ENCODE measurements around the gene TBR1. TPM values are rescaled to one million over a fixed set of nuclear protein-coding genes. Genes with fewer than 3 reads are reported as not detected.

Gene TBR1
- total RNA-seq, 2 experiments from 2014 or later = not detected

DNA sequence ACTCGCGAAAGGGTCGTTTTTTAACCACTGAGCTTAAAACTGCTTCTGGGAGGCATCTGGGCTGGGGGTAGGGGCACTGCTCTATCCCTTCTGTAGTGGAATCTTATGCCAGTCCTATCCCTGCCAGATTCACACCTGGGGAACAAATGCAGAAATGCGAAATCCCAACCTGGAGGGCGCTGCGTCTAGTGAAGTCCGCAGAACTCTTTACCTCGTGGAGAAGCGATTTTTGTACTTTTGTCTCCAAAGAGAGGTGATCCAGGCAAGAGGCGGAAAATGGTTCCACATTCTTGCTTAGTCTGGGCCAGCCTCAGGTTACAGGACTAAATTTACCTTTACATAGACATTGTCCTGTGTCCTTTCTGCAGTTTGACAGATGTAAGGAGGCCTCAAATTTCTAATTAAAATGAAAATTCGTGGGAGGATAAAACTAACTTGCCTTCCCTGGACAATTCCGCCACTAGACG, 10.4 kb downstream of the TBR1 start:
- H3K9me3 Mint-ChIP-seq = peaks cover 2% of the 10 kb centered on the region
- H3K4me3 Mint-ChIP-seq = peak overlapping the region; percentile 31
- ChIA-PET CTCF (interaction anchor here (1.3 to 2.1 kb wide), 2 partner anchors 11 kb away, joined by 6 read pairs; partner anchors contain the start of gene TBR1), POLR2A (no interaction called here)
- H3K36me3 Mint-ChIP-seq (ENCODE audit: low read depth) = peaks cover 3% of the 10 kb centered on the region
- peaks cover 82% of the 10 kb centered on the region for H3K27me3 Mint-ChIP-seq
- peaks cover 24% of the 10 kb centered on the region for H3K4me1 Mint-ChIP-seq
- no peak for DNase-seq
- no peak overlapping the region for H3K27ac Mint-ChIP-seq

DNA sequence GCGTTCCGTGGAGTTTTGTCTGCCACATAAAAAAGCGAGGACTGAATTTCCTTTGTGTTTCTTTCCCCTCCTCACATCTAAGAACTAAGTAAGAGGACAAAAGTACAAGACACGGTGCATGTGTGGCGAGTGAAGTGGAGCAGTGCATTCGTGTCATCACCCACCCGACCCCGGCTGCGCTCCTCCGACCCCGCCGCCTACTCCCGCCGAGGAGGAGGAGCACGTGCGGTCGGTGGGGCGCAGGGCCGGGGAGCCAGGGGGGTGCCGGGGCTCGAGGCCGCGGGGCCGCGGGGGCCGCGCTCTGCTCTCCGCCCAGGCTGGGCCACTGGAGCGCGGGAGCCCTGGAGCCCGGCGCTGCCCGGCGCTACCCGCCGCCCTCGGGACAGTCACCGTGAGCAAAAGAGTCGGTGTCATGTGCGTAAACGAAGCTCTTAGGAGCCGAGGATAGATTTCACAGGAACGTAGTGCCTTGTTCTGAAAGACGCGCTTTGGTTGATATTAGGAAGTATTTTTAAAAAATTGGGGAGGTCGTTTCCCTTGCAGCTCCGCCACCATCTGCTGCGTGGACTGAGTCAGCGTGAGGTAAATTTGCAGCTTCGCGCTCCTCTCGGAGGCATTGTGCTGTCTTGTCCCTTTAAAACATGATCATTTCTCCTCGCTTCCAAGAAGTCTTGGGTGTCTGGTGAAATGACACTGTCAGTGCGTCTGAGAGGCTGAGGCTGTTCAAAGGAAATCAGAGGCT, 11.0 kb downstream of the TBR1 start:
- peaks cover 82% of the 10 kb centered on the region for H3K27me3 Mint-ChIP-seq
- peaks cover 24% of the 10 kb centered on the region for H3K4me1 Mint-ChIP-seq
- peaks cover 3% of the 10 kb centered on the region for H3K36me3 Mint-ChIP-seq (ENCODE audit: low read depth)
- DNase-seq = peak; percentile 31
- peaks cover 2% of the 10 kb centered on the region for H3K9me3 Mint-ChIP-seq
- CTCF ChIA-PET = interaction anchor here (2.1 kb wide), 1 partner anchor 11 kb away, joined by 6 read pairs; the partner anchor contains the start of gene TBR1
- POLR2A ChIA-PET = no interaction called here
- peak overlapping the region; percentile 48 for H3K27ac Mint-ChIP-seq
- H3K4me3 Mint-ChIP-seq = peak overlapping the region; percentile 46

GRCh38 chr2:161427664-161428587, 11.8 kb downstream of the TBR1 start:
- Mint-ChIP-seq H3K27me3 (peaks cover 79% of the 10 kb centered on the region), H3K4me1 (peaks cover 24% of the 10 kb centered on the region), H3K36me3 (ENCODE audit: low read depth) (peaks cover 3% of the 10 kb centered on the region), H3K4me3 (peak overlapping the region; percentile 46), H3K9me3 (peaks cover 2% of the 10 kb centered on the region), H3K27ac (peak overlapping the region; percentile 48)
- ChIA-PET CTCF (interaction anchor here (2.1 kb wide), 1 partner anchor 12 kb away, joined by 6 read pairs; the partner anchor contains the start of gene TBR1), POLR2A (no interaction called here)
- DNase-seq = no peak

DNA sequence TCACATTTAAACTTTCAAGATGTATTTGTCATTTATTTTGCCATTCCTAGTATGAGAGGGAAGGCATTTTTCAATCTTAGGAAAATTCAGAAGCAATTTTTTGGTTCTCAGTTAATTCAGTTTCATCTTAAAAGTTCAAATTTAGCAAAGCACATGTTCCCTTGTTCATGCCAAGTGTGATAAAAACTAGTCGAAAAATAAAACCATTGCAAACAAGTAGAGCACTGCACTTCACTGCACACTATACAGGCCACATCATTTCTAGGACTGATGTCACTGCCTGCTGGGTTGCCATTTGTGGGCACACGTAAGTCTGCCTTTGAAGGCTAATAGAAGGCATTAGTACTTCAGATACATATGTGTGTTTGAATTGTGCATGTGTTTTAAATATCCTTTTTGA, 14.3 kb downstream of the TBR1 start:
- Mint-ChIP-seq H3K4me1 (peaks cover 13% of the 10 kb centered on the region), H3K9me3 (peaks cover 2% of the 10 kb centered on the region), H3K27me3 (peaks cover 83% of the 10 kb centered on the region), H3K36me3 (ENCODE audit: low read depth) (no peaks in the 10 kb centered on the region), H3K27ac (no peak overlapping the region), H3K4me3 (no peak overlapping the region)
- no peak for DNase-seq
- CTCF ChIA-PET = no interaction called here
- POLR2A ChIA-PET = no interaction called here

- H3K27ac Mint-ChIP-seq = no peak overlapping the region
- peaks cover 80% of the 10 kb centered on the region for H3K27me3 Mint-ChIP-seq
- DNase-seq = no peak
- no peaks in the 10 kb centered on the region for H3K36me3 Mint-ChIP-seq (ENCODE audit: low read depth)
- H3K4me3 Mint-ChIP-seq = no peak overlapping the region
- peaks cover 7% of the 10 kb centered on the region for H3K4me1 Mint-ChIP-seq
- H3K9me3 Mint-ChIP-seq = peaks cover 2% of the 10 kb centered on the region
- POLR2A ChIA-PET = no interaction called here
- CTCF ChIA-PET = interaction anchor here (0.6 kb wide), 1 partner anchor 227 kb away, joined by 5 read pairs; no protein-coding TSS in a partner anchor
Observed at GRCh38 chr2:161432107-161432506, 16.0 kb downstream of the TBR1 start.

- Mint-ChIP-seq H3K4me3 (no peak overlapping the region), H3K27ac (no peak overlapping the region), H3K27me3 (peaks cover 76% of the 10 kb centered on the region), H3K4me1 (no peaks in the 10 kb centered on the region), H3K36me3 (ENCODE audit: low read depth) (no peaks in the 10 kb centered on the region), H3K9me3 (no peaks in the 10 kb centered on the region)
- POLR2A ChIA-PET = no interaction called here
- CTCF ChIA-PET = no interaction called here
- no peak for DNase-seq
Observed at GRCh38 chr2:161434118-161434517, 18.0 kb downstream of the TBR1 start.

GRCh38 chr2:161436411-161436810, 20.3 kb downstream of the TBR1 start:
- ChIA-PET CTCF (no interaction called here), POLR2A (no interaction called here)
- no peaks in the 10 kb centered on the region for H3K9me3 Mint-ChIP-seq
- H3K36me3 Mint-ChIP-seq (ENCODE audit: low read depth) = no peaks in the 10 kb centered on the region
- H3K27ac Mint-ChIP-seq = no peak overlapping the region
- no peak for DNase-seq
- H3K27me3 Mint-ChIP-seq = peaks cover 69% of the 10 kb centered on the region
- no peak overlapping the region for H3K4me3 Mint-ChIP-seq
- H3K4me1 Mint-ChIP-seq = no peaks in the 10 kb centered on the region

GRCh38 chr2:161438598-161438997, 22.5 kb downstream of the TBR1 start:
- H3K36me3 Mint-ChIP-seq (ENCODE audit: low read depth) = no peaks in the 10 kb centered on the region
- no peak overlapping the region for H3K4me3 Mint-ChIP-seq
- H3K4me1 Mint-ChIP-seq = no peaks in the 10 kb centered on the region
- no peak for DNase-seq
- CTCF ChIA-PET = no interaction called here
- H3K27ac Mint-ChIP-seq = no peak overlapping the region
- peaks cover 66% of the 10 kb centered on the region for H3K27me3 Mint-ChIP-seq
- POLR2A ChIA-PET = no interaction called here
- no peaks in the 10 kb centered on the region for H3K9me3 Mint-ChIP-seq

DNA sequence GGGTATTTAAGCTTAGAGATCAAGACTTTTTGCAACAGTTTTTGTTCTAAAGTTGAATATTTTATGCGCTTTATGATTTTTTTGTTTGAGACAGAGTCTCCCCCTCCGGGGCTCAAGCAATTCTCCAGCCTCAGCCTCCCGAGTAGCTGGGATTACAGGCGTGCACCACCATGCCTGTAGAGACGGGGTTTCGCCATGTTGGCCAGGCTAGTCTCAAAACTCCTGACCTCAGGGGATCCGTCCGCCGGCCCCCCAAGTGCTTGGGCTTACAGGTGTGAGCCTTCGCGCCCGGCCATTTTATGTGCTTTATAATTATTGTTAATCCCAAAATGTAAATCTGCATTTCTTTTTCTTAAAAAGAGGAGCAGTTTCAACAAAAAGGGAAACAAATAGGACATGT, 29.0 kb downstream of the TBR1 start:
- ChIA-PET POLR2A (no interaction called here), CTCF (no interaction called here)
- no peaks in the 10 kb centered on the region for H3K9me3 Mint-ChIP-seq
- H3K27me3 Mint-ChIP-seq = peaks cover 37% of the 10 kb centered on the region
- DNase-seq = no peak
- H3K36me3 Mint-ChIP-seq (ENCODE audit: low read depth) = no peaks in the 10 kb centered on the region
- no peak overlapping the region for H3K27ac Mint-ChIP-seq
- H3K4me3 Mint-ChIP-seq = no peak overlapping the region
- no peaks in the 10 kb centered on the region for H3K4me1 Mint-ChIP-seq

DNA sequence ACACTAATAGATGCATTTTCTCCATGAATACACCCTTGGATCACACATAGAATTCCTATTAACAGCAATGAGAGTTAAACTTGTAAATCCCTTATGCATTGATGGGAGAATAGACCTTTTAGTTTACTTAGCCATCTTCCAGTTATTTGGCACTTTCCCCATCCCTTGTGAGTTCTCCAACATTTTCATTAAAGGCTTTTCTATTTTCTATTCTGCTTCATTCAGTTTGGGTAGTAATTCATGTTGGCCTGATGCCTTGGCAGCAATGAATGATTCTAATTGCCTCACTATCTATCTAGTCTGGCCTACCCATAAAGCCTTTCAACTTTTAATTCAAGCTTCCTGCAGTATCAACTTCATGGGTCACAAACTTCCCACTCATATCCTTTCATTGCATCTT, 32.3 kb downstream of the TBR1 start:
- H3K4me3 Mint-ChIP-seq = no peak overlapping the region
- peaks cover 19% of the 10 kb centered on the region for H3K27me3 Mint-ChIP-seq
- POLR2A ChIA-PET = no interaction called here
- H3K9me3 Mint-ChIP-seq = no peaks in the 10 kb centered on the region
- H3K27ac Mint-ChIP-seq = no peak overlapping the region
- CTCF ChIA-PET = no interaction called here
- no peaks in the 10 kb centered on the region for H3K36me3 Mint-ChIP-seq (ENCODE audit: low read depth)
- no peak for DNase-seq
- no peaks in the 10 kb centered on the region for H3K4me1 Mint-ChIP-seq

DNA sequence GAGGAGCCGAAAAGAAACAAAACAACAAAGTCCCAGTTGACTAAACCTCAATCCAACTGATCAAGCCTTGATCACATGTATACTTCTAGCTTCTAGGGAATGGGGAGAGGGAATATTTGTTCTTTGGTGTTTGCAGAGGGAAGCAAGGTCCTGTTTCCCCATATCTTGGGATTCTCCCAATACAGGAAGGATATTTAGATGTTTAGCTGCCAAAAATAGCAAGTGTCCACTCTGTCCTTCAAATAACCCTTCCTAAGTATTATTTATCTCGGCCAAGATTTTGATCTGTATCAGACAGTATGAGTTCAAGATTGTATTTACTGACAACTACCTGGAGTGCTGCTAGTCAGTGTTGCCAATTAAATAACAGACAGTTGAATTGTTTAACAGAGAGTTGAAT, 55.5 kb downstream of the TBR1 start:
- H3K36me3 Mint-ChIP-seq (ENCODE audit: low read depth) = no peaks in the 10 kb centered on the region
- no peak overlapping the region for H3K27ac Mint-ChIP-seq
- H3K9me3 Mint-ChIP-seq = no peaks in the 10 kb centered on the region
- POLR2A ChIA-PET = no interaction called here
- CTCF ChIA-PET = no interaction called here
- H3K27me3 Mint-ChIP-seq = peaks cover 9% of the 10 kb centered on the region
- H3K4me3 Mint-ChIP-seq = no peak overlapping the region
- no peaks in the 10 kb centered on the region for H3K4me1 Mint-ChIP-seq
- no peak for DNase-seq

GRCh38 chr2:161474920-161475319, 58.8 kb downstream of the TBR1 start:
- Mint-ChIP-seq H3K4me3 (no peak overlapping the region), H3K27me3 (peaks cover 4% of the 10 kb centered on the region), H3K4me1 (no peaks in the 10 kb centered on the region), H3K36me3 (ENCODE audit: low read depth) (no peaks in the 10 kb centered on the region), H3K27ac (no peak overlapping the region), H3K9me3 (no peaks in the 10 kb centered on the region)
- no peak for DNase-seq
- ChIA-PET POLR2A (no interaction called here), CTCF (no interaction called here)
